ENCODE results near the gene MMP25.
"Not testable (repeated sequence)": the region's sequence is repeated elsewhere in the genome, so short reads cannot be mapped to it uniquely, and the experiment has no call there.

The MMP25 gene

GRCh38 chr16:3029491-3030221 lies 16.7 kb upstream of the MMP25 start:
- DNase-seq (ENCODE audit: low read depth) = no peak

DNA sequence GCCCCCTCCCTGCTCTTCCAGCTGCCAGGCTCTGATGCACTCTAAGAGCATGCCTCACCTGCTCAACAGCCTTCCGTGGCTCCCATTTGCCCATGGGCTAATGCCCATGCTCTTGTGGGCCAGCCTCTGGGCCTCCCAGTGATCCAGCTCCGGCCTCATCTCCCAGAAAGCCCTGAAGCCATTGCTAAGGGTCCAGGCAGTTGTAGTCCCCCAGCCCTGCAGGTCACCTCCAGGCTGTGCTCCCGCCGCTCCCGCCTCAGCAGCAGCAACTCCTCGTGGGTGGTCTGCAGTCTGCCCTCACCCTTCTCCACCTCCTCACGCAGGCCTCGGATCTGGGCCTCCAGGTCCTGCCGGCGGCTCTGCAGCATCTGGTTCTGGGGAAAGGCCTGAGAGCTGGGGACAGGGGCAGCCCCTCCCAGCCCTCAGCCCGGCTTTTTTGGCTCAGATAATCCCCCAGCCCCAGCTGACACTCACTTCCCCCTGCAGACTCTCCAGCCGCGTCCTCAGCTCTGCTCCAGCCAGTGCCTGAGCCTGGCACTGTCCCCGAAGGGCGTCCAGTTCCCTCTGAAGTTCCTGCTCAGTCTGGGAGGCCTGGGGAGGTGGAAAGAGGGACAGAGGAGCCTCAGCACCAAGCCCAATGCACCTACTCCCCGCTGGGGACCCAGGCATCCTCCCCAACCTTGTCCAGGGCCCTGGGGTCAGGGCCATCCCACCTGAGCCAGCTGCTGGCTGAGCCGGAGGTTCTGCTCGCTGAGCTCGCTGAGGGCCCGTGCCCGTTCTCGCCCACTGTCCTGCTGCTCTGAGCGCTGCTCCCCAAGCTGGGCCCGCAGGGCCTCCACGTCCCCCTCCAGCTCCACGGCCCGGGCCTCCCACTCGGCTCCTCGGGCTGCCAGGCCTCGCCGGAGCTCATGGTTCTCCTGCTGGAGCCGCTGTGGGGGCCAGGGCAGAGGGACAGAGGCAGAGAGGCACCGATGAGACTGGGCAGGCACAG lies 15.8 kb upstream of the MMP25 start:
- DNase-seq (ENCODE audit: low read depth) = no peak

GRCh38 chr16:3032624-3033023 lies 13.7 kb upstream of the MMP25 start:
- no peak for DNase-seq (ENCODE audit: low read depth)

DNA sequence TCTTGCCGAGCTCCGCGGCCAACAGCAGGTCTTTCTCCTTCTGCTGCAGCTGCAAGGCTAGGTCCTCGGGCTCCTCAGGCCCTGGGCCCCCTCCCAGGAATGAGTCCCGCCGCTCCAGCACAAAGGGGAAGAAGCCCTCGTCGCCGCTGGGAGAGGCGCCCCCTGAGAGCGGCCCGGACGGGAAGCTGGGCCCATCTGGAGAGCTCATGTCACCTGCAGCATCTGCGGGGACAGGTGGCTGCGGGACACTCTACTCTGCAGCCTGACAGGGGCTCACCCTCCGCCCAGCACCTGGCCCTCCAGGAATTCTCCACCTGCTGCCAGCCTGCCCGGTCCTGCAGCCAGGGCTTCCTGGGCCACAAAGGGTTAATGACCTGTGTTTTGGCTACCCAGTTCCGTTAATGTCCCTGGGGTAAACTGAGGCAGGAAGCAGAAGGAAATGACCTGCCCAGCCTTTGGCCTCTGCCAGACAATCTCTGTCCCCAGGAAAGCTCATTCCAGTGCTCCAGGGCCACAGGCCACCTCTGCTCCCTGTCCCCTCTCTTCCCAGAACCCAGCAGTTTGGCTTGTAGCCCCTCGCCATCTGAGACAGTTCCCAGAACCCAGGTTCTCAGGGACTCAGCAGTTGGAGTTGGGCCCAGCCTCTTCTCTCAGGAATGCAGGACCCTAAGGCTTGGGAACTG lies 10.9 kb upstream of the MMP25 start:
- DNase-seq (ENCODE audit: low read depth) = no peak

- no peak for DNase-seq (ENCODE audit: low read depth)
Observed at GRCh38 chr16:3035972-3036725, 10.2 kb upstream of the MMP25 start.

DNA sequence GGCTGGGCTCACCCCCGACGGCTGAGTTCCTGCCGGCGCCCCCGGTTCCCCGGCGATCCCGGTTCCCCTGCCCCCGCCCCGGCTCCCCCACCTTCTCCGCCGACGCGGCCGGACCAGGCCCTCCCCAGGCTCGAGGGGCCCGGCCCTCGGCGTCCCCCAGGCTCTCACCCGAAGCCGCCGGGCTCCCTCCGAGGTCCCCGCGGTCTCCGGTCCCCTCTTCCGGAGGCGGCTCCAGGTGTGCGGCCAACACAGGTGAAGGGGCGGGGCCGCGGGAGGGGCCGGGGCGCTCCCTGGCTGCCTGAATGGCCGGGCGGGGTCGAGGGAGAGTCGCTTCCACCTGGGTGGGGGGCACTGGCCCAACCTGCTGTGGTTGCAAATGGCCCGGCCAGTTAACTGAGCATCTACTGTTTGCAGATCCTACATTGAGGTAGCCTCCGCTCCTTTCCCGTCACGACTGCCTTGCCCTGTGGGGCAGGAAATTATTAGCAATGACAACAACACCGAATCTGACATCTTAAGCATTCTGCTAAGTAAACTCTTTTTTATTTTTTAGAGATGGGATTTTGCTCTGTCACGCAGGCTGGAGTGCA lies 9.5 kb upstream of the MMP25 start, which contains the start of gene BICDL2:
TSS of gene BICDL2 (minus strand) at position 219 of the 590 bp plus-strand sequence. CDS start 1,448 bp downstream, outside the sequence.
- no peak for DNase-seq (ENCODE audit: low read depth)

GRCh38 chr16:3038256-3038655 lies 8.1 kb upstream of the MMP25 start:
- no peak for DNase-seq (ENCODE audit: low read depth)

- no peak for DNase-seq (ENCODE audit: low read depth)
Observed at GRCh38 chr16:3038896-3039295, 7.5 kb upstream of the MMP25 start.

GRCh38 chr16:3042376-3042775 lies 4.0 kb upstream of the MMP25 start:
- no peak for DNase-seq (ENCODE audit: low read depth)

GRCh38 chr16:3044708-3045107 lies 1.7 kb upstream of the MMP25 start:
- DNase-seq (ENCODE audit: low read depth) = no peak

DNA sequence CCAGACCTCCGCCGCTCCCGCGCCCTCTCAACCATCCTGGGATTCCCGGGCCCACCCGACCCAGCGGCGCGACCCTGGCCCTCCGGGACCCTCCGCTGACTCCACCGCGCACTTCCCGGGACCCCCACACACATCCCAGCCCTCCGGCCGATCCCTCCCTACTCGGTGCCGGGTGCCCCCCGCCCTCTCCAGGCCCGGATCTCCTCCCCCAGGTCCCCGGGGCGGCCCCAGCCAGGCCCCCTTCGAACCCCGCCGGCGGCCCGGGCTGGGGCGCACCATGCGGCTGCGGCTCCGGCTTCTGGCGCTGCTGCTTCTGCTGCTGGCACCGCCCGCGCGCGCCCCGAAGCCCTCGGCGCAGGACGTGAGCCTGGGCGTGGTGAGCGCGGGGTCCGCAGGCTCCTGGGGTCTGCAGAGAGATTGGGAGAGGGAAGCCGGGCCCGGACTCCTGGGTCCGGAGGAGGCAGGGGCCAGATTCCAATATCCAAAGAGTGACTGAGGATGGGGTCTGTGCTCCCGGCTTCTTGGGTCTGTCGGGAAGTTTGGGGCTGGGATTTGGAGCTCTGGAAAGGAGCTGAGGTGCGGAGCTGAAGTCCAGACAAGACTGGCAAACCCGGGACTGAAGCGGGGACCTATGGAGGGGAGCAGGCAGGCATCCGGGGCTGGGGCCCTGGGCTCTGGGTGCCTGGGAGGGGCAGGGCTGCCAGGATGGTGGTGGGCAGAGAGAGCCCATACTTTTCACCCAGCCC lies 453 bp downstream of the MMP25 start:
- no peak for DNase-seq (ENCODE audit: low read depth)

DNA sequence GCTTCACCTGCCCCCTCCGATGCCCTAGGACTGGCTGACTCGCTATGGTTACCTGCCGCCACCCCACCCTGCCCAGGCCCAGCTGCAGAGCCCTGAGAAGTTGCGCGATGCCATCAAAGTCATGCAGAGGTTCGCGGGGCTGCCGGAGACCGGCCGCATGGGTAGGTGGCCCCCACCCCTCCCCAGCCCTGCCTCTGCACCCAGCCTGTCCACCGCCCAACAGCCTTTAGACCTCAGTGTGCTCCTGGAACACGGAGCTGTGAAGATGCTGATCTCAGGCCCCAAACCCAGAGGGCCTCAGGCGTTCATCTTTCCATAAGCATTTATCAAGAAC lies 993 bp downstream of the MMP25 start:
- DNase-seq (ENCODE audit: low read depth) = no peak

- DNase-seq (ENCODE audit: low read depth) = no peak
Observed at GRCh38 chr16:3049921-3050481, 3.6 kb downstream of the MMP25 start.

GRCh38 chr16:3050487-3050886 lies 4.1 kb downstream of the MMP25 start:
- DNase-seq (ENCODE audit: low read depth) = no peak

DNA sequence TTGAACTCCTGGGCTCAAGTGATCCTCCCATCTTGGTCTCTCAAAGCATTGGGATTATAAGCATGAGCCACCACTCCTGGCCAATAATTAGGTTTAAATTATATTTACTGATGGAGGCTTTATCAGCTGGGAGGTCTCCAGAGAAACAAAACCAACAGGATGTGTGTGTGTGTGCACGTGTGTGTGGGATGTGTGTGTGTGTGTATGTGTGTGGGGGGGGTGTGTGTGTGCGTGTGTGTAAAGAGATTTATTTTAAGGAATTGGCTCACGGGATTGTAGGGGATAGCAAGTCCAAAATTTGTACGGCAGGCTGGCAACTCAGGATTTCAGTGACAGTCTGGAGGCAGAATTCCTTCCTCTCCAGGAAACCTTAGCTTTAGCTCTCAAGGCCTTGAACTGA lies 4.6 kb downstream of the MMP25 start:
- DNase-seq (ENCODE audit: low read depth) = no peak

- no peak for DNase-seq (ENCODE audit: low read depth)
Observed at GRCh38 chr16:3051494-3051893, 5.1 kb downstream of the MMP25 start.

DNA sequence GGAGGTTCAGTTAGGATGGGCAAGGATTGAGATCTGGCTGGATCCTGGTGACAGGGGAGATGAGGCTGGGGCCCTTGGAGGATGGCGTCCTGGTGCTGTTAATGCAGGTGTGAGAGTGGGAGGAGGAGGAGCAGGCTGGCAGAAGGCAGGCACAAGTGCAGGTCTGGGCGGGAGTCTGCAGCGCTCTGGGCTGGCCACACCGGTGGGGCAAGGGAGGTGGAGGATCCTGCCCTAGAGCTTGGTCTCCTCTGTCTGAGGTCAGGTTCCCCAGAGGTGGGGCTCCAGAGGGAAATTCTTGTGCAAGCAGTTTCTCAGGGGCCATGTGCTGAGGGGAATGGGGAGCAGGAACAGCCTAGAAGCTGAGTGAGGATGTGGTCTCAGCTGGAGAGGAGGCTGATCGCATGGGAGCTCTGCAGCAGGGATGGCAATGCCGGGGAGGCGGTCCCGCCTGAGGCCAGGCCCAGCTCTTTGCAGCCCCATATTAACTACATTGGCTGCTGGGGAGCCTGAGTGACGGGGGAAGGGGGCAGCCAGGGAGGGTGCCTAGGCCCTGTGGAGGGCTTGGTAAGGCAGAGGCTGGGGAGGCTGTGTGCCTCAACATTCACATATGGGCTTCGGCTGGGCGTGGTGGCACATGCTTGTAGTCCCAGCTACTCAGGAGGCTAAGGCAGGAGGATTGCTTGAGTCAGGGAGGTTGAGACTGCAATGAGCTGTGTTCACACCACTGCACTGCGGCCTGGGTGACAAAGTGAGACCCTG lies 6.4 kb downstream of the MMP25 start:
- not testable (repeated sequence) for DNase-seq (ENCODE audit: low read depth)

DNA sequence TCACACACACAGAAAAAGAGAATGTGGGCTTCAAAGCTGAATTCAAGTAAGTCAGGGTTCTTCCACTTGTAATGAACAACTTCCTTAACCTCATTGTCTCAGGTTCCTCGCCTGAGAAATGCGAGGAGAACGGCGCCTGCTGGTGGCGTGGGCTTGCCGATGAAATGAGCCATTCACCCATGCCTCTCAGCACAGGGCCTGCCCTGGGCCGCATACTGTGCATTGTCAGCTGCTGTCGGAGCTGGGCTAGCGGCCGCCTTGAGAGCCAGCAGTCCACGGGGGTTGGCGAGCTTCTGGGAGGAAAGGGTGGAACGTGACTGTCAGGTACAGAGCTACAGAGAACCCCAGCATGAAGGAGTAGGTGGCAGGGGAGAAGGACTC lies 7.0 kb downstream of the MMP25 start:
- not testable (repeated sequence) for DNase-seq (ENCODE audit: low read depth)

- no peak for DNase-seq (ENCODE audit: low read depth)
Observed at GRCh38 chr16:3054965-3055733, 8.8 kb downstream of the MMP25 start.
